Prostate gland (tissue), 2 donors: ENCODE data around the gene SCFD2. TPM values are rescaled to one million over a fixed set of nuclear protein-coding genes. Genes with fewer than 3 reads are reported as not detected.

Experiments used
- DNase-seq: peaks from one replicate; pipeline ENCODE4 v3.0.0-alpha.2; 2019; ENCODE audit warnings: low spot score
- H3K27ac ChIP-seq, 2 donors: fragments of 200-600 bp; sonication (generic); 2 replicates each; pipeline ENCODE4 v1.5.1; 2017 to 2019
- H3K27me3 ChIP-seq: fragments of 200-600 bp; sonication (generic); replicated peaks from 2 replicates; pipeline ENCODE4 v1.5.1; 2019; ENCODE audit not compliant: insufficient read depth
- H3K36me3 ChIP-seq, 2 donors: fragments of 200-600 bp; sonication (generic); 1 replicate in 1 of 2; 2 replicates in 1 of 2; pipeline versions ENCODE4 v1.5.1 to v1.8.1; 2017 to 2019
- H3K4me1 ChIP-seq: fragments of 200-600 bp; sonication (generic); replicated peaks from 2 replicates; pipeline ENCODE4 v1.5.1; 2019
- H3K4me3 ChIP-seq, 2 donors: fragments of 200-600 bp; sonication (generic); 2 replicates each; pipeline ENCODE4 v1.5.1; 2017 to 2019
- H3K9me3 ChIP-seq: fragments of 200-600 bp; sonication (generic); 2 replicates; pipeline ENCODE4 v1.5.1; 2017
- POLR2A ChIP-seq: fragments of 450-650 bp; IDR thresholded peaks from one replicate; pipeline ENCODE4 v1.6.1; 2016; ENCODE audit warnings: antibody characterized with exemption, mild to moderate bottlenecking
- POLR2AphosphoS5 ChIP-seq: sonication (generic); formaldehyde crosslinking; IDR thresholded peaks from one replicate; pipeline ENCODE4 v1.6.1; 2017; ENCODE audit warnings: antibody characterized with exemption
- WGBS: methylation state at CpG from one replicate; pipeline ENCODE4 v1.1.5; 2018; 5-methylcytosine and 5-hydroxymethylcytosine counted together
- intact Hi-C: fragments of 100-400 bp; cut with DNase I; formaldehyde crosslinking; loops from one replicate; pipeline ENCODE4 v1.14.2; 2022
- total RNA-seq, 2 donors: library from RNA; depleted of rRNA; stranded (reverse); fragments of >200 nt; gene quantifications; one replicate each; pipeline ENCODE4 v1.1.0, GENCODE V29; 2016
- TF ChIP-seq, protein P1 (sequence below), 4 experiments: fragments of 200-600 bp in 2 of 4; fragments of 450-650 bp in 2 of 4; sonication (generic) in 2 of 4; IDR thresholded peaks; 1 replicate in 3 of 4; 2 replicates in 1 of 4; pipeline ENCODE4 v1.5.1; 2016 to 2019; ENCODE audit warnings: antibody characterized with exemption in 4 of 4, mild to moderate bottlenecking in 2 of 4, moderate library complexity in 2 of 4

The SCFD2 gene
- total RNA-seq, 2 donors from 2014 or later, result 10.7 to 21.1 TPM

DNA sequence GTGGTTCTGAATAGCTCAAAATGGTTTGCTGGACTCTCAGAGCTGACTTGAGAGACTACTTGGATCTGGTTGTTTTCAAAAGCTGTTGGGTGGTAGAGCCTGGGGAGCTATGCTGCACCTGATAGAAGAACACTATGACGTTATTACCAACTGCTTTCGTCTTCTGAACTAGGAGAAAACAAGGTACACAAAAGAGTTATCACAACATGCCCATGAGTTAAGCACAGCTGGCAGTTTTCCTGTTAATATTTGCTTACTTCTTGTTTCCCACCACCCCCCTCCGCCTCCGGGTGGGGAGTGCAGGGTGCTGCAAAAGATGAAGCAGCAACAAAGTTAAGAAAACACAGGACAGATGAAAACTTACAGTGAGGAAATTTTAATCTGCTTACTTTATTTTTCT, 434.6 kb downstream of the SCFD2 start:
- Histone ChIP-seq H3K9me3 (no peaks in the 10 kb centered on the region), H3K4me1 (no peaks in the 10 kb centered on the region), H3K27me3 (no peaks in the 10 kb centered on the region), H3K27ac (no peak overlapping the region), H3K4me3 (no peak overlapping the region), H3K36me3 (no peaks in the 10 kb centered on the region)
- WGBS, result 40% methylated on average over 4 of the region's 4 CpGs
- DNase-seq, result no peak
- TF ChIP-seq POLR2AphosphoS5 (no peak), POLR2A (no peak)
- TF ChIP-seq, protein P1, sequence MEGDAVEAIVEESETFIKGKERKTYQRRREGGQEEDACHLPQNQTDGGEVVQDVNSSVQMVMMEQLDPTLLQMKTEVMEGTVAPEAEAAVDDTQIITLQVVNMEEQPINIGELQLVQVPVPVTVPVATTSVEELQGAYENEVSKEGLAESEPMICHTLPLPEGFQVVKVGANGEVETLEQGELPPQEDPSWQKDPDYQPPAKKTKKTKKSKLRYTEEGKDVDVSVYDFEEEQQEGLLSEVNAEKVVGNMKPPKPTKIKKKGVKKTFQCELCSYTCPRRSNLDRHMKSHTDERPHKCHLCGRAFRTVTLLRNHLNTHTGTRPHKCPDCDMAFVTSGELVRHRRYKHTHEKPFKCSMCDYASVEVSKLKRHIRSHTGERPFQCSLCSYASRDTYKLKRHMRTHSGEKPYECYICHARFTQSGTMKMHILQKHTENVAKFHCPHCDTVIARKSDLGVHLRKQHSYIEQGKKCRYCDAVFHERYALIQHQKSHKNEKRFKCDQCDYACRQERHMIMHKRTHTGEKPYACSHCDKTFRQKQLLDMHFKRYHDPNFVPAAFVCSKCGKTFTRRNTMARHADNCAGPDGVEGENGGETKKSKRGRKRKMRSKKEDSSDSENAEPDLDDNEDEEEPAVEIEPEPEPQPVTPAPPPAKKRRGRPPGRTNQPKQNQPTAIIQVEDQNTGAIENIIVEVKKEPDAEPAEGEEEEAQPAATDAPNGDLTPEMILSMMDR (IDR thresholded peaks at IDR 0.05), result no peak
- intact Hi-C loops, result no loop called here

DNA sequence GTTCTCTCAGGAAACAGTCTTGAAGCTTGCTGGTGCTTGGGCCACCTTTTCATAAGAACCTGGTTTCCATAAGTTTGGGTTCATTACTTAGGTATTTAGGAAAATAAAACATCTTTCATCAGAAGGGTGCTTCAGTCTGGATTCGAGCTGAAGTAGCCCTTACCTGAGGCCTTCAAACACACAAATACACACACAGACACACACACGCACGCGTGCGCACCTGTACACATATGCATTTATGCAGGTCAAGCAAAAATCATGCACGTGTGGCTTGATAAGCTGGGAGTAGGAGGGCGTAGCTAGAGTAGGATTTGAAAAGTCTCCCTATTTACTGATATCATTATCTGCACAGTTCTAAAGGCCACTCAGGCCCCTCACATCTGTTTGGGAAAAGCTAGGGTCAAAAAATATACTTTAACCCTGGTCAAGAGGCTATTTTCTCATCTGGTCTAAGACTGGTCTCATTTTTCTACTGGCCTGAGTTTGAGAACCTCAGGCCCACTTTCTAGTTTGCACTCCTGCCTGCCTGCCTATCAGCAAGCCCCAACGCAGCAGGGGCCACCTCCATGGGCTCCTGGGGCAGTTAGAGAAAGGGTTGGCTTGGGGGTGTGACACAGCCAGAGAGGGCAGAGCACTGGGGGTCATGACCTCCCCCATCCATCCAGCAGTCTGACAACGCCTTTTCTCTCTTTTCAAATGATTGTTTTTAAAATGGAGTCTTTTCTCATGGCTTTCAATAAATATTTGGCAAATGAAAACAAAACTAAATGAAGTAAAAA, 439.5 kb downstream of the SCFD2 start:
- TF ChIP-seq POLR2A (no peak), POLR2AphosphoS5 (no peak)
- TF ChIP-seq, protein P1 (IDR thresholded peaks at IDR 0.05), result no peak
- no peaks in the 10 kb centered on the region for H3K27me3 ChIP-seq
- no peak for DNase-seq
- H3K4me1 ChIP-seq, result no peaks in the 10 kb centered on the region
- WGBS, result 96% methylated on average over 9 of the region's 9 CpGs
- H3K36me3 ChIP-seq, result no peaks in the 10 kb centered on the region
- no peak overlapping the region for H3K27ac ChIP-seq
- intact Hi-C loops, result no loop called here
- no peak overlapping the region for H3K4me3 ChIP-seq
- H3K9me3 ChIP-seq, result no peaks in the 10 kb centered on the region

- Histone ChIP-seq H3K36me3 (no peaks in the 10 kb centered on the region), H3K4me3 (no peak overlapping the region), H3K27ac (no peak overlapping the region), H3K27me3 (no peaks in the 10 kb centered on the region), H3K4me1 (no peaks in the 10 kb centered on the region), H3K9me3 (no peaks in the 10 kb centered on the region)
- TF ChIP-seq POLR2AphosphoS5 (no peak), POLR2A (no peak)
- TF ChIP-seq, protein P1 (IDR thresholded peaks at IDR 0.05), result no peak
- no peak for DNase-seq
- WGBS, result 73% methylated on average over 3 of the region's 3 CpGs
- intact Hi-C loops, result no loop called here
These were observed 440.3 kb downstream of the SCFD2 start for GRCh38 chr4:52925531-52925968.

DNA sequence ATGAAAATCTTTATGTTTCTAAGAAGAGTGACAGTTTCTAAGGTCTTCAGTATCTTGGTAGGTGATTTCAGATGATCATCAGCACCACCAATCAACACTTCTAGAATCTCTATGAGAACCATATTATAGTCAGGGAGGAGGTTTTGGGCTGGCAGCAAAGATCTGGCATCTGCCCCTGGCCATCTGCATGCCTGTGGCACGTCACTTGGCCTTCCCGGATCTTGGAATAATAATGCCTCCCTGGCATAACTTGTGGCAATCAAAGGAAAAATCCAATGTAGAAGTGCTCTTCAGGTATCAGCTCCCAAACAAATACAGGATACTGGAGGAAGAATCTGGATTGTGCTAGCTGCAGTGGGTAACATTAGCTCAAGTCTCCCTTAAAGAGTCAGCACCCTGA, 446.4 kb downstream of the SCFD2 start:
- no peak for DNase-seq
- no peaks in the 10 kb centered on the region for H3K4me1 ChIP-seq
- 63% methylated on average over 2 of the region's 2 CpGs for WGBS
- no peaks in the 10 kb centered on the region for H3K9me3 ChIP-seq
- TF ChIP-seq POLR2A (no peak), POLR2AphosphoS5 (no peak)
- TF ChIP-seq, protein P1 (IDR thresholded peaks at IDR 0.05), result no peak
- no peak overlapping the region for H3K27ac ChIP-seq
- no peaks in the 10 kb centered on the region for H3K27me3 ChIP-seq
- H3K4me3 ChIP-seq, result no peak overlapping the region
- intact Hi-C loops, result no loop called here
- H3K36me3 ChIP-seq, result no peaks in the 10 kb centered on the region

GRCh38 chr4:52917817-52918216, 448.0 kb downstream of the SCFD2 start:
- DNase-seq, result no peak
- Histone ChIP-seq H3K9me3 (no peaks in the 10 kb centered on the region), H3K27me3 (no peaks in the 10 kb centered on the region), H3K36me3 (no peaks in the 10 kb centered on the region), H3K27ac (no peak overlapping the region), H3K4me1 (peaks cover 3% of the 10 kb centered on the region), H3K4me3 (no peak overlapping the region)
- intact Hi-C loops, result no loop called here
- 95% methylated on average over 5 of the region's 5 CpGs for WGBS
- TF ChIP-seq POLR2AphosphoS5 (no peak), POLR2A (no peak)
- TF ChIP-seq, protein P1 (IDR thresholded peaks at IDR 0.05), result no peak
